Right lobe of liver (tissue), 4 donors: ENCODE results near the gene RNU1-2.
"Not testable (repeated sequence)": the region's sequence is repeated elsewhere in the genome, so short reads cannot be mapped to it uniquely, and the experiment has no call there.

Experiments
- CTCF ChIP-seq, 4 donors: fragments of 200-600 bp in 3 of 4; fragments of 450-650 bp in 1 of 4; IDR thresholded peaks; one replicate each; pipeline versions ENCODE4 v1.5.1 to v1.8.0; 2016 to 2022; ENCODE audit warnings: antibody characterized with exemption in 4 of 4, mild to moderate bottlenecking in 2 of 4
- POLR2A ChIP-seq: fragments of 450-650 bp; IDR thresholded peaks from one replicate; pipeline ENCODE4 v1.6.1; 2017; ENCODE audit warnings: antibody characterized with exemption, mild to moderate bottlenecking
- donor health status: DM: no; HTN: no; CAD: no.
- donor health status: DM: no; HTN: no; CAD: no.
- donor health status: DM: no; HTN: yes; CAD: no.

- not testable (repeated sequence) for TF ChIP-seq POLR2A; CTCF (IDR thresholded peaks at IDR 0.05)
Measured at GRCh38 chr1:16890539-16891021, 5.2 kb upstream of the RNU1-2 start.
